ENCODE measurements around the gene S100PBP.
A peak's percentile ranks its signal among the peaks of the same experiment; 100 is the strongest.
"Not testable (repeated sequence)": the region's sequence is repeated elsewhere in the genome, so short reads cannot be mapped to it uniquely, and the experiment has no call there.

The S100PBP gene

GRCh38 chr1:32786856-32787255 lies 30.6 kb upstream of the S100PBP start:
- DNase-seq, result no peak

GRCh38 chr1:32789356-32789755 lies 28.1 kb upstream of the S100PBP start:
- DNase-seq, result not testable (repeated sequence)

- no peak for DNase-seq
Observed at GRCh38 chr1:32791881-32792280, 25.6 kb upstream of the S100PBP start.

- not testable (repeated sequence) for DNase-seq
Observed at GRCh38 chr1:32795763-32796162, 21.7 kb upstream of the S100PBP start.

- no peak for DNase-seq
Observed at GRCh38 chr1:32797456-32797855, 20.0 kb upstream of the S100PBP start.

GRCh38 chr1:32798191-32798590 lies 19.3 kb upstream of the S100PBP start:
- no peak for DNase-seq

- DNase-seq, result no peak
Observed at GRCh38 chr1:32798679-32799416, 18.6 kb upstream of the S100PBP start.

GRCh38 chr1:32801096-32801715 lies 16.2 kb upstream of the S100PBP start:
- DNase-seq, result peak; percentile 38

- DNase-seq, result not testable (repeated sequence)
Observed at GRCh38 chr1:32804460-32804859, 13.0 kb upstream of the S100PBP start.

GRCh38 chr1:32806290-32806689 lies 11.2 kb upstream of the S100PBP start:
- DNase-seq, result no peak

- DNase-seq, result no peak
Observed at GRCh38 chr1:32806910-32807523, 10.4 kb upstream of the S100PBP start.

- no peak for DNase-seq
Observed at GRCh38 chr1:32808580-32808979, 8.9 kb upstream of the S100PBP start.

GRCh38 chr1:32810358-32810757 lies 7.1 kb upstream of the S100PBP start:
- DNase-seq, result no peak

- DNase-seq, result no peak
Observed at GRCh38 chr1:32811265-32811664, 6.2 kb upstream of the S100PBP start.

- no peak for DNase-seq
Observed at GRCh38 chr1:32811917-32812316, 5.5 kb upstream of the S100PBP start.

GRCh38 chr1:32813941-32814739 lies 3.3 kb upstream of the S100PBP start:
- no peak for DNase-seq

GRCh38 chr1:32816676-32817158 lies 736 bp upstream of the S100PBP start:
- DNase-seq, result no peak

- peak; percentile 27 for DNase-seq
Observed at GRCh38 chr1:32817815-32818786, 648 bp downstream of the S100PBP start.

- DNase-seq, result no peak
Observed at GRCh38 chr1:32818804-32819541, 1.5 kb downstream of the S100PBP start.

GRCh38 chr1:32825181-32825580 lies 7.7 kb downstream of the S100PBP start:
- DNase-seq, result no peak

- no peak for DNase-seq
Observed at GRCh38 chr1:32828341-32828740, 10.9 kb downstream of the S100PBP start.

Measured in activated naive CD4-positive, alpha-beta T cell treated with anti-CD3 and anti-CD28 coated beads, Interleukin-2, amount 50 U/mL, for 16 hours (primary cell).